Ectodermal cell (in vitro differentiated cells): Measurements from ENCODE around the gene ACTN1.
"Not testable (repeated sequence)": the region's sequence is repeated elsewhere in the genome, so short reads cannot be mapped to it uniquely, and the experiment has no call there.

Source experiments
- H3K27ac ChIP-seq: 2 replicates; pipeline ENCODE4 v1.7.0; 2013; ENCODE audit warnings: mild to moderate bottlenecking, low read depth, low read length; ENCODE audit not compliant: insufficient read depth, poor library complexity, severe bottlenecking
- H3K27me3 ChIP-seq: 2 replicates; pipeline ENCODE4 v1.7.0; 2013; ENCODE audit warnings: mild to moderate bottlenecking, low read length; ENCODE audit not compliant: insufficient read depth, control insufficient read depth, poor library complexity, severe bottlenecking
- H3K36me3 ChIP-seq: one replicate; pipeline ENCODE4 v1.7.0; 2013; ENCODE audit warnings: low read length; ENCODE audit not compliant: control insufficient read depth, insufficient read depth
- H3K4me1 ChIP-seq: one replicate; pipeline ENCODE4 v1.7.0; 2013; ENCODE audit warnings: low read length; ENCODE audit not compliant: control insufficient read depth, insufficient read depth
- H3K4me3 ChIP-seq: 2 replicates; pipeline ENCODE4 v1.7.0; 2013; ENCODE audit warnings: low read depth, low read length, control low read depth; ENCODE audit not compliant: insufficient read depth
- H3K9me3 ChIP-seq: 2 replicates; pipeline ENCODE4 v1.7.0; 2013; ENCODE audit warnings: mild to moderate bottlenecking, low read length, moderate library complexity; ENCODE audit not compliant: control insufficient read depth
- WGBS, 2 experiments: methylation state at CpG; one replicate each; pipeline ENCODE4 v1.1.7; 2013; ENCODE audit warnings: missing lambda C conversion rate in 2 of 2; 5-methylcytosine and 5-hydroxymethylcytosine counted together

The ACTN1 gene

GRCh38 chr14:68852493-68852892 is 126.6 kb downstream of the ACTN1 start:
- H3K4me3 ChIP-seq, H3K27me3 ChIP-seq, H3K27ac ChIP-seq, H3K36me3 ChIP-seq, H3K9me3 ChIP-seq, H3K4me1 ChIP-seq: not testable (repeated sequence)
- WGBS, 2 experiments = 92% methylated on average over 7 of the region's 7 CpGs

GRCh38 chr14:68851078-68851477 is 128.0 kb downstream of the ACTN1 start:
- Histone ChIP-seq H3K4me1 (no peaks in the 10 kb centered on the region), H3K27me3 (no peaks in the 10 kb centered on the region), H3K36me3 (no peaks in the 10 kb centered on the region), H3K9me3 (no peaks in the 10 kb centered on the region), H3K27ac (no peak overlapping the region), H3K4me3 (no peak overlapping the region)
- WGBS, 2 experiments = 87 to 95% methylated on average over 5 of the region's 5 CpGs

- WGBS, 2 experiments = 89 to 93% methylated on average over 3 of the region's 3 CpGs
- Histone ChIP-seq H3K4me3 (no peak overlapping the region), H3K27ac (no peak overlapping the region), H3K27me3 (no peaks in the 10 kb centered on the region), H3K36me3 (no peaks in the 10 kb centered on the region), H3K9me3 (no peaks in the 10 kb centered on the region), H3K4me1 (no peaks in the 10 kb centered on the region)
Measured at GRCh38 chr14:68849416-68849815, 129.7 kb downstream of the ACTN1 start.

- WGBS, 2 experiments = 96 to 100% methylated on average over 1 of the region's 1 CpG
- Histone ChIP-seq H3K27me3 (no peaks in the 10 kb centered on the region), H3K27ac (no peak overlapping the region), H3K4me3 (no peak overlapping the region), H3K36me3 (no peaks in the 10 kb centered on the region), H3K4me1 (peaks cover 4% of the 10 kb centered on the region), H3K9me3 (no peaks in the 10 kb centered on the region)
Measured at GRCh38 chr14:68848253-68848652, 130.8 kb downstream of the ACTN1 start.

GRCh38 chr14:68847640-68848039 is 131.5 kb downstream of the ACTN1 start:
- not testable (repeated sequence) for H3K27ac ChIP-seq, H3K4me1 ChIP-seq, H3K4me3 ChIP-seq, H3K9me3 ChIP-seq, H3K27me3 ChIP-seq, H3K36me3 ChIP-seq
- 84 to 85% methylated on average over 4 of the region's 4 CpGs for WGBS, 2 experiments

GRCh38 chr14:68846466-68846865 is 132.6 kb downstream of the ACTN1 start:
- Histone ChIP-seq H3K4me3 (no peak overlapping the region), H3K4me1 (peaks cover 6% of the 10 kb centered on the region), H3K9me3 (no peaks in the 10 kb centered on the region), H3K36me3 (no peaks in the 10 kb centered on the region), H3K27me3 (no peaks in the 10 kb centered on the region), H3K27ac (no peak overlapping the region)
- 93 to 94% methylated on average over 3 of the region's 3 CpGs for WGBS, 2 experiments

GRCh38 chr14:68844210-68844545 is 134.9 kb downstream of the ACTN1 start:
- H3K4me1 ChIP-seq = peaks cover 6% of the 10 kb centered on the region
- no peaks in the 10 kb centered on the region for H3K36me3 ChIP-seq
- H3K4me3 ChIP-seq = peak overlapping the region; percentile 55
- 68 to 100% methylated on average over 1 to 4 of the region's 6 CpGs for WGBS, 2 experiments
- H3K27ac ChIP-seq = no peak overlapping the region
- no peaks in the 10 kb centered on the region for H3K27me3 ChIP-seq
- no peaks in the 10 kb centered on the region for H3K9me3 ChIP-seq

- H3K27ac ChIP-seq = no peak overlapping the region
- no peaks in the 10 kb centered on the region for H3K9me3 ChIP-seq
- peaks cover 6% of the 10 kb centered on the region for H3K4me1 ChIP-seq
- H3K27me3 ChIP-seq = no peaks in the 10 kb centered on the region
- WGBS, 2 experiments = 17 to 21% methylated on average over 19 of the region's 19 CpGs
- no peaks in the 10 kb centered on the region for H3K36me3 ChIP-seq
- peak overlapping the region; percentile 55 for H3K4me3 ChIP-seq
Measured at GRCh38 chr14:68843471-68844209, 135.5 kb downstream of the ACTN1 start.

GRCh38 chr14:68842298-68842697 is 136.8 kb downstream of the ACTN1 start:
- Histone ChIP-seq H3K4me3 (no peak overlapping the region), H3K36me3 (no peaks in the 10 kb centered on the region), H3K9me3 (no peaks in the 10 kb centered on the region), H3K4me1 (peaks cover 6% of the 10 kb centered on the region), H3K27me3 (no peaks in the 10 kb centered on the region), H3K27ac (no peak overlapping the region)
- WGBS, 2 experiments = 82 to 85% methylated on average over 5 of the region's 5 CpGs

GRCh38 chr14:68841016-68841809 is 137.9 kb downstream of the ACTN1 start:
- H3K9me3 ChIP-seq = no peaks in the 10 kb centered on the region
- no peak overlapping the region for H3K27ac ChIP-seq
- H3K4me1 ChIP-seq = peaks cover 6% of the 10 kb centered on the region
- no peaks in the 10 kb centered on the region for H3K27me3 ChIP-seq
- H3K36me3 ChIP-seq = no peaks in the 10 kb centered on the region
- H3K4me3 ChIP-seq = no peak overlapping the region
- WGBS, 2 experiments = 89 to 92% methylated on average over 4 to 5 of the region's 6 CpGs
